HG02884 (cell line): Measurements from ENCODE around the gene PDXP.
"Not testable (repeated sequence)": the region's sequence is repeated elsewhere in the genome, so short reads cannot be mapped to it uniquely, and the experiment has no call there.

ENCODE experiments used
- ATAC-seq: cut with Tn5 transposase; IDR thresholded peaks from one replicate; pipeline ENCODE4 v1.9.1; 2021; ENCODE audit warnings: mild to moderate bottlenecking, moderate library complexity; ENCODE audit not compliant: unreplicated experiment

Gene PDXP

DNA sequence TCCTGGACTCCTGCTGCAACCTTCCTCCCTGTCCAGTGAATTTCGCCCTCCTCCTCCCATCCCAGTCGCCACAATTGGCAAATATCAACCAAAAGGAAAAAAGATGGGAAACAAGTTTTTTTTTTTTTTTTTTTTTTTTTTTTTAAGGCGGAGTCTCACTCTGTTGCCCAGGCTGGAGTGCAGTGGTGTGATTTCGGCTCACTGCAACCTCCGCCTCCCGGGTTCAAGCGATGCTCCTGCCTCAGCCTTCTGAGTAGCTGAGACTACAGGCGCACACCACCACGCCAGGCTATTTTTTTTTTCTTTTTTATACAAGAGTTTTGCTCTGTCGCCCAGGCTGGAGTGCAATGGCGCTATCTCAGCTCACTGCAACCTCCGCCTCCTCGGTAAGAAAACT lies 37.7 kb downstream of the PDXP start:
- ATAC-seq, result not testable (repeated sequence)

DNA sequence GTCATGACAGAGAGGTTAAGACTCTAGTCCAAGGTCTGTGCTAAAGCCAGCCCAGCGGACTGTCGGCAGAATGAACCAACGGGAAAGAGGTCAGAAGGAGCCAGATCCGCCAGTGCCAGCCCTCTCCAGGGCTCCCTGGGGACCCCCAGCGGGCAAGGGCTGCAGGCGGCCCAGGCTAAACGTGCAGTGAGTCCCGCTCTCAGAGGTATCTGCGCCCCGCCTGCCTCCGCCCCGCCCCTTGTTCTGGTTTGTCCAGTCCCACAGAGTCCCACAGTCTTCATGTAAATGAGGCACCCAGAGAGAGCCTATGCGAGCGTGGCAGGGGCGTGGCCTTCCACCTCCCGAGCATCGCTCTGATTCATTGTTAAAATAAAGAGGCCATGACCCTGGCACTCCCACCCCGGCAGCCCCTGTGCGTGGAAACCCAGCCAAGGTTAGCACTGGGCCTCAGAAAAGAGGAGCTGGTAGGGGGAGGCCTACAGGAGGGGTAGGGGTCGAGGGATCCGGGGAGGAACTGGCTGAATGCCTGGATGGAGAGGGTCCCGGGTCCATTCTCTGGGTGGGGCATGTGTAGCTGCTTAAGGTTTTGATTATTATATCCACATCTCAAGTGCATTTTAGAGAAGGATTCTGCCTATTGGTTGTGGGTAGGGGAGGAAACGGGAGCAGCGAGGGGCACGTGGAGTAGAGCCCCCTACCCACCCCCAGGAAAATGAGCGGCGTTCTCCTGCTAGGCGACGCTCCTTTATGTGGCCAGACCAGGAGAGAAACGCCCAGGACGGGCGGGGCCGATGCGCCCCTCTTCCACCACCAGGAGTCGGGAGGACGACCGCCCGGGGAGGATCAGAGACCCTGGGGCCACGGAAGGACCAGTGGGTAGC lies 38.4 kb downstream of the PDXP start, which contains the start of gene TRIOBP:
Gene TRIOBP (plus strand): TSS at position 392 of the 881 bp plus-strand sequence. CDS start 4,318 bp downstream, outside the sequence.
- ATAC-seq, result peak; percentile 84

DNA sequence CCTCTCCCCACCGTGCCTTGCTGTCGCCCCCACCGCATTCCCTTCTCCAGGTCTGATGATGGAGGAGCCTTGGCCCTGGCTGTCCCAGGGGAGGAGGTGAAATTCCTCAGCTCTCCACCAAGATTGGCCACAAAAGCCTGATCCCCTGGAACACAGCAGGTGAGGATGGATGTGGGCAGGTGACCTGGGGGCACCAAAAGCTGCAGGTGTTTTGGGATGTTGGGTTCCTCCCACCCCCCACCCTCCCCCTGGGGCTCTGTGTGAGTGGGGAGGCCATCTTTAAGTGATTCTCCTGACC lies 39.0 kb downstream of the PDXP start:
- no peak for ATAC-seq

DNA sequence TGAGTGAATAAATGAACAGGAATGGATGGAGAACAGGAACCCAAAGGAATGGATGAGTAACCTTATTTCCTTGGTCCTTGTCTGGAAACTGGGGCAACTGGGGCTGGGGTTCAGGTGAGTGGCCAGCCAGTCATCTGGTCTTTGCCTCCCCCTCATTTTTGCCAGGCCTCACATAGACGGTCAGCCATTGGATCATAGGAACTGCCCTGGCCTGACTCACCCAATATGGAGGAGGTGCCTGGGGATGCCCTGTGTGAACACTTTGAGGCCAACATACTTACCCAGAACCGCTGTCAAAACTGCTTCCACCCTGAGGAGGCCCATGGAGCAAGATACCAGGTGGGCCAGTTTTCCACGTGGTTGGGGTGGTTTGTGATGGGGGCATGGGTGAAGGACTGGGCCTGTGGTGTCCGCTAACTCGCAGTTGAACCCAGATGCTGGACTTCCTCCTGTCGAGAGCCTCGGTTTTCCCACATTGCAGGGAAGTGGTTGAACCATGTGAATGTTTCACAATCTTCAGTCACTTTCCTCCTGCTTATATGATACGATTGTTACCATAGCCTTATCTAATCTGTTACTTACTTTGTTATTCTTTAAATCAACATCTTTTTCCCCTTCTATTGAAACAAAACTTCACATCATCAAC lies 42.7 kb downstream of the PDXP start:
- no peak for ATAC-seq

DNA sequence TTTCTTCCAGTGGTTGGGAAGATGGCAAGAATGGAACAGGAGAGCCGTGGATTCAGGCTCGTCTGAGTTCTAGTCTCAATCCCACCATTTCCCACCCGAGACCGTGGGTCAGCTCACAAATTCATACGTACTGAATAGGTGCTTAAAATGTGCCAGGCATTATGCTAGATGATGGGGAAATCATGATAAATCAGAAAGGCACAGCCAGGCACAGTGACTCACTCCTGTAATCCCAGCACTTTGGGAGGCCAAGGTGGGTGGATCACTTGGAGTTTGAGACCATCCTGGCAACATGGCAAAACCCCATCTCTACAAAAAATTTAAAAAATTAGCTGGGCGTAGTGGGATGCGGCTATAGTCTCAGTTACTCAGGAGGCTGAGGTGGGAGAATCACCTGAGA lies 45.4 kb downstream of the PDXP start:
- no peak for ATAC-seq

DNA sequence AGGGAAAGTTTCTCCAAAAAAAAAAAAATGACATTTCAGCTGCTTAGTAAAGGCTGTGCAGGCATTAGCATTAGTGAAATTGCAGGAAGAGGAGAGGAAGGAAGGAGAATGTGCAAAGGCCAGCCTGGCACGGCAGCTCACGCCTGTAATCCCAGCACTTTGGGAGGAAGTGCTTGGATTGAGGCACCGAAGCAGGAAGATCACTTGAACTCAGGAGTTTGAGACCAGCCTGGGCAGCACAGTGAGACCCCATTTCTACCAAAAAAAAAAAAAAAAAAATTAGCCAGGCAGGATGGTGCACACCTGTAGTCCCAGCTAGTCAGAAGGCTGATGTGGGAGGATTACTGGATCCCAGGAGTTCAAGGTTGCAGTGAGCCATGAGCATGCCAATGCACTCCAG lies 46.1 kb downstream of the PDXP start:
- ATAC-seq, result no peak

DNA sequence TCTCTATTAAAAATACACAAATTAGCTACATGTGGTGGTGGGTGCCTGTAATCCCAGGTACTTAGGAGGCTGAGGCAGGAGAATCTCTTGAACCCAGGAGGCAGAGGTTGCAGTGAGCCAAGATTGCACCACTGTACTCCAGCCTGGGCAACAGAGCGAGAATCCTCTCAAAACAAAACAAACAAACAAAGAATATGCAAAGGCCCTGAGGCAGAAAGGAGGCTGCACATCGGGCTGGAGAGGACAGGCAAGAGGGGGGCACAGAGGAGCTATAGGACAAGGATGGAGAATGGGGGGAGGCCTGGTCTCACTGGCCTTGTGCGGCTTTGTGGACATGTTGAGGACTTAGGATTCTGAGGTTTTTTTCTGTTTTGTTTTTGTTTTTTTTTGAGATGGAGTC lies 46.7 kb downstream of the PDXP start:
- no peak for ATAC-seq

DNA sequence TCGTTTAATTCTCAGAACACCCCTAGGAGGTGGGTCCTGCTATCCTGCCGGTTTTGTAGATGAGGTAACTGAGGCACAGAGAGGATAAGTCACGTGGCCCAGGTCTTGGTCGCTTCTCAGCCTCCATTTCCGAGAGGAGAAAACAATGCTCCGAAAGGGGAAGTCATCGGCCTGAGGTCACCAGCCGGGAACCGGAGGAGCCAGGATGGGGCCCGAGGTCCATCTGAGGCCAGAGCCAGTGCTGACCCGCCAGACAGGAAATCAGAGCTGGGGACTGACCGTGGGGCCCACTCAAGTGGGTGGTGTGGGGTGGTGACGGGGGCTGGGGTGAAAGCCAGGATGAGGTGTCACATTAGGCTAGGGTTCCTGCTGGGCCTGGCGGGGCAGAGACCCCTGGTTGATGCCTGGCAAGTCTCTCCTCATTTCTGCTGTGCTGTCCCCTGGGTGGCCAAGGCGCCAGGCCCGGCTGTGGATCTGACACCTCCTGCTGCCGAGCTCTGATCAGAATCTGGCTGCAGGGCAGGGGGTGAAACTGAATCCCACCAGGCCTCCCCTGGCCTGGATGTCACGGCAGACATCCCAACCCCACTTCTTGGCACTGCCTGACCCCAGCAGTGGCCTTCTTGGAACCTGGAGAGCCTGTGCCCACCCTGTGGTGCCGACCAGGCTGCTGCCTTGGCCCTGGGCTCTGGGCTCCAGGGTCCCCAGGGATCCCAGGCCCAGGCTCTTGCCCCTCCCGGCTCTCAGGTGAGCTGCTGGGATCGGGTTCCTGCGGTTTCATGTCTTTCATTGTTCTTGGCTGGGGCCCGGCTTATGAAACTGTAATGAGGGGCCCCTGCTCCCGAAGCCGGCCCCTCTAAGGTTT lies 50.3 kb downstream of the PDXP start:
- no peak for ATAC-seq

DNA sequence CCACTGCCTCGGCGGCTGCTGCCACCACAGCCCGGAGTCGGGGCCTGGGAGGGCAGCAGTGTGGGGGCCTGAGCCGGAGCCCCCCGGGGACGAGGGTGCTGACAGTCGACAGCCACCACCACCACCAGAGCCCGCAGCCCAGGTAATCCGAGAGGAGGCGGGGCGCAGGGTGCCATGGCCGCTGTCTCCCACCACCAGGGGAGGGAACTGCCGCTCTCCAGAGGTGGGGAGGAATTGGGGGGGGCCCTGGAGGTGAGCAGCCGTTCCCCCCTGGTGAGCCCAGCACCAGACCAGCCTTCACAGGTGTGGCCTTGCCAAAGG lies 50.9 kb downstream of the PDXP start:
- ATAC-seq, result no peak

DNA sequence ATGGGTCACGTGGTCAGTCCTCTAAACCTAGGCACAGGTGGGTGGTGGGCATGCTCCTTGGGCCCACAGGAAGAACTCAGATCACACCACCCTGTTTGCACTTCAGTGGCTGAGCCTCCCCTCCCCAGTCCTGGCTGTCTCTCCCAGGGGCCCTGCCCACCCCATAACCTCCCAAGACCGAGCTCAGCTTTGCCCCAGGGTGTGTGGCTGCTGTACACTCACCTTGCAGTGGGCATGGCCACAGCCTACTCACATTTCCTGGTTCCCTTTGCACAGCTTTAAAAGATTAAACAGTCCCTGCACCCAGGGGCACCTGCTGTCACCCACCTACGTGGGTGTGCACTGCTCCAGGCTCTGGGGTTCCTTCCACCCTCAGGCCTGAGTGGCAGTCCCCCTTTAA lies 52.2 kb downstream of the PDXP start:
- ATAC-seq, result no peak

DNA sequence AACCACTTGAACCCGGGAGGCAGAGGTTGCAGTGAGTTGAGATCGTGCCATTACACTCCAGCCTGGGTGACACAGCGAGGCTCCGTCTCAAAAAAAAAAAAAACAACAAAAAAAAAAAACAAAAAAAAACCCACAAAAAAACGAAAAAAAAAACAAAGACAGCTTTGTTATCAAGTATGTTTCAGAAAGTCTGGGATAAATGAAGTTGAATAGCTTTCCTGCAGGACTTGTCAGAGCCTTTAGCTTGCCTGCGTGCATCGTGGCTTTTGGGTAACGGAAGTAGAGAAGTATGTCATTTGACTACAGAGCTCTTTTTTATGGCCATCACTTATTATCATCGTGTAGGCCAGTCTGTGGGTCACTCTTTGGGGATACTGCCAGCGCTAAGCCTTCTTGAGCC lies 53.0 kb downstream of the PDXP start:
- no peak for ATAC-seq

DNA sequence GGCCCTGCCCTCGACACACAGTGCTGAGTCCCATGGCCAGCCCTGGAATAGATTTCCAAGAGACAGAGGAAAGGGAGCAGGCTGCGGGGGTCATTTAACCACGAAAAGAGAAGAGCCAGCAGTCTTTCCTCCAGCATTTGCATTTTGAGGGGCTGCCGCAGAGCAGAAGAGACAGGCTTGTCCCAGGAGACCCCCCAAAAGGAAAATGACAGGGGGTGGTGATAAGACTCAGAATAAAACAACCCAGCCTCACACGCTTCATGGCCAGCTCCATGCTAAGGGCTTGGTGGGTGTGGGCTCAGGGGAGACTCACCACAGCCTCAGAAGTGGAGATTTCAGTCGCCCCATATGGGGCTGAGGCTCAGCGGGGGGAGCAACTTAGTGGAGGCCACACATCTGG lies 55.2 kb downstream of the PDXP start:
- ATAC-seq, result no peak

DNA sequence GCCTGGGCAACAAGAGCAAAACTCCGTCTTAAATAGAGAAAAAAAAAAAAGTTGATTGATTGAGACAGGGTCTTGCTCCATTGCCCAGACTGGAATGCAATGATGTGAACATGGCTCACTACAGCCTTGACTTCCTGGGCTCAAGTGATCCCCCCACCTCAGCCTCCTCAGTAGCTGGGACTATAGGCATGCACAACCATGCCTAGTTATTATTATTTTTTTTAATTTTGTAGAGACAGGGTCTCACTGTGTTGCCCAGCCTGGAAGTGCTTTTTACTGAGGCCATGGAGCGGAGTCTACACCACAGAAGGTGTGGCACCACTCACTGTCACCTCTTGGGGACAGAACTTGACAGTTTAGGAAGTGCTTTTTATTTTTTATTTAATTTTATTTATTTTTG lies 56.1 kb downstream of the PDXP start:
- ATAC-seq, result no peak

DNA sequence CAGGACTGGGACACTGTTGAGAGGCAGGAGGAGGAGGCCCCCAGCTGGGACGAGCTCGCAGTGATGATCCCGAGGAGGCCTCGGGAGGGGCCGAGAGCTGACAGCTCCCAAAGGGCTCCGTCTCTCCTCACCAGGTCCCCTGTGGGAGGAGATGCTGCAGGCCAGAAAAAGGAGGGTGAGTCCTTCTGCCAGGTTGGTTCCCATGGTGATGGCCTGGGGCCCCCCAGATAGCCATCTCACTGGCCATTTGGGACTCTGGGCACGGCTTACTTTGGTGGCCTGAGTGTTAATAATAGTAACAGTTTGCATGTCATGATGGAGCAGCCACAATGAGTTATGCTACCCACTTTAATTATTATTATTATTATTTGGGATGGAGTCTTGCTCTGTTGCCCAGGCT lies 57.2 kb downstream of the PDXP start:
- ATAC-seq, result no peak
